SK-N-DZ (cell line): Measurements from ENCODE around the gene RAC3.

Source experiments
- DNase-seq: peaks from one replicate; pipeline ENCODE4 v3.0.0-alpha.2; 2015; ENCODE audit warnings: low spot score

The RAC3 gene

GRCh38 chr17:82012261-82012639 is 19.2 kb upstream of the RAC3 start:
- DNase-seq, result no peak

- no peak for DNase-seq
Observed at GRCh38 chr17:82012640-82013295, 18.7 kb upstream of the RAC3 start.

GRCh38 chr17:82013341-82013740 is 18.1 kb upstream of the RAC3 start:
- DNase-seq, result no peak

- no peak for DNase-seq
Observed at GRCh38 chr17:82013772-82014321, 17.6 kb upstream of the RAC3 start.

GRCh38 chr17:82014432-82014831 is 17.0 kb upstream of the RAC3 start:
- DNase-seq, result no peak

GRCh38 chr17:82014971-82015310 is 16.5 kb upstream of the RAC3 start:
- no peak for DNase-seq

GRCh38 chr17:82015311-82015971 is 16.0 kb upstream of the RAC3 start:
- DNase-seq, result no peak

- no peak for DNase-seq
Observed at GRCh38 chr17:82016061-82016874, 15.2 kb upstream of the RAC3 start.

- no peak for DNase-seq
Observed at GRCh38 chr17:82016875-82017459, 14.5 kb upstream of the RAC3 start.

- no peak for DNase-seq
Observed at GRCh38 chr17:82017612-82018151, 13.8 kb upstream of the RAC3 start.

- DNase-seq, result no peak
Observed at GRCh38 chr17:82018152-82018988, 13.1 kb upstream of the RAC3 start.

- DNase-seq, result no peak
Observed at GRCh38 chr17:82018989-82019689, 12.3 kb upstream of the RAC3 start.

- DNase-seq, result peak; percentile 81
Observed at GRCh38 chr17:82019690-82020571, 11.5 kb upstream of the RAC3 start.

GRCh38 chr17:82020572-82021106 is 10.8 kb upstream of the RAC3 start:
- DNase-seq, result no peak

GRCh38 chr17:82021107-82021899 is 10.2 kb upstream of the RAC3 start:
- DNase-seq, result peak; percentile 85

GRCh38 chr17:82021900-82022309 is 9.6 kb upstream of the RAC3 start:
- DNase-seq, result no peak

- no peak for DNase-seq
Observed at GRCh38 chr17:82022310-82022980, 9.0 kb upstream of the RAC3 start, which contains the start of gene CENPX. Gene CENPX (minus strand): TSS chr17:82022878. CDS start chr17:82022861, 17 bp downstream.
